Measurements from ENCODE around the gene SPTLC1. TPM values are rescaled to one million over a fixed set of nuclear protein-coding genes. Genes with fewer than 3 reads are reported as not detected.
"Not testable (repeated sequence)": the region's sequence is repeated elsewhere in the genome, so short reads cannot be mapped to it uniquely, and the experiment has no call there.

The SPTLC1 gene
- polyA plus RNA-seq, 3 donors from 2014 or later, result 33.0 to 51.3 (median 39.5) TPM

GRCh38 chr9:92133949-92134604, 18.9 kb upstream of the SPTLC1 start:
- Mint-ChIP-seq H3K4me1 (peaks cover 22 to 24% of the 10 kb centered on the region in 2 donors), H3K4me3 (peak overlapping the region in 4 of 5 donors; percentile 40 to 73 (median 53)), H3K36me3 (peaks cover 0 to 4% (median 0%) of the 10 kb centered on the region in 3 donors), H3K27me3 (ENCODE audit: low read depth in 3 of 3) (peaks cover 2 to 17% (median 8%) of the 10 kb centered on the region in 3 donors), H3K27ac (peak overlapping the region in 2 of 6 donors; percentile 5 to 24), H3K9me3 (no peaks in the 10 kb centered on the region)
- peak; percentile 59 to 68 (median 66) for DNase-seq

GRCh38 chr9:92132913-92133312, 17.7 kb upstream of the SPTLC1 start:
- H3K4me3 Mint-ChIP-seq, result peak overlapping the region in 4 of 5 donors; percentile 22 to 76 (median 54)
- not testable (repeated sequence) for H3K36me3 Mint-ChIP-seq, H3K9me3 Mint-ChIP-seq
- peak in 2 of 3 donors; percentile 39 to 42 for DNase-seq
- peaks cover 22 to 24% of the 10 kb centered on the region in 2 donors for H3K4me1 Mint-ChIP-seq
- H3K27ac Mint-ChIP-seq, result peak overlapping the region in 4 of 6 donors; percentile 55 to 77 (median 57)
- H3K27me3 Mint-ChIP-seq (ENCODE audit: low read depth in 3 of 3), result peaks cover 2 to 17% (median 5%) of the 10 kb centered on the region in 3 donors

- Mint-ChIP-seq H3K27me3 (ENCODE audit: low read depth in 3 of 3) (peaks cover 2 to 17% (median 5%) of the 10 kb centered on the region in 3 donors), H3K9me3 (no peaks in the 10 kb centered on the region), H3K36me3 (peaks cover 0 to 4% (median 0%) of the 10 kb centered on the region in 3 donors), H3K4me3 (peak overlapping the region in 4 of 5 donors; percentile 3 to 76 (median 41)), H3K4me1 (peaks cover 22 to 24% of the 10 kb centered on the region in 2 donors), H3K27ac (peak overlapping the region in 3 of 6 donors; percentile 14 to 77 (median 55))
- peak in 2 of 3 donors; percentile 26 to 36 for DNase-seq
Observed at GRCh38 chr9:92132501-92132900, 17.3 kb upstream of the SPTLC1 start.

- H3K27ac Mint-ChIP-seq, result no peak overlapping the region
- no peaks in the 10 kb centered on the region for H3K36me3 Mint-ChIP-seq
- no peak for DNase-seq
- no peaks in the 10 kb centered on the region for H3K9me3 Mint-ChIP-seq
- no peaks in the 10 kb centered on the region for H3K4me1 Mint-ChIP-seq
- H3K27me3 Mint-ChIP-seq (ENCODE audit: low read depth in 3 of 3), result peaks cover 3 to 4% (median 4%) of the 10 kb centered on the region in 3 donors
- H3K4me3 Mint-ChIP-seq, result no peak overlapping the region
Observed at GRCh38 chr9:92122800-92123199, 7.6 kb upstream of the SPTLC1 start.

- no peaks in the 10 kb centered on the region for H3K36me3 Mint-ChIP-seq
- no peaks in the 10 kb centered on the region for H3K9me3 Mint-ChIP-seq
- no peak for DNase-seq
- H3K4me1 Mint-ChIP-seq, result no peaks in the 10 kb centered on the region
- peaks cover 3 to 4% (median 4%) of the 10 kb centered on the region in 3 donors for H3K27me3 Mint-ChIP-seq (ENCODE audit: low read depth in 3 of 3)
- H3K27ac Mint-ChIP-seq, result no peak overlapping the region
- no peak overlapping the region for H3K4me3 Mint-ChIP-seq
Observed at GRCh38 chr9:92122061-92122460, 6.8 kb upstream of the SPTLC1 start.

GRCh38 chr9:92121265-92121664, 6.1 kb upstream of the SPTLC1 start:
- H3K4me3 Mint-ChIP-seq, result no peak overlapping the region
- H3K36me3 Mint-ChIP-seq, result no peaks in the 10 kb centered on the region
- peaks cover 1 to 8% of the 10 kb centered on the region in 2 donors for H3K4me1 Mint-ChIP-seq
- DNase-seq, result no peak
- peaks cover 3 to 4% (median 4%) of the 10 kb centered on the region in 3 donors for H3K27me3 Mint-ChIP-seq (ENCODE audit: low read depth in 3 of 3)
- H3K9me3 Mint-ChIP-seq, result no peaks in the 10 kb centered on the region
- no peak overlapping the region for H3K27ac Mint-ChIP-seq

- Mint-ChIP-seq H3K27ac (no peak overlapping the region), H3K4me3 (no peak overlapping the region), H3K4me1 (peaks cover 9 to 16% of the 10 kb centered on the region in 2 donors), H3K36me3 (peaks cover 0 to 3% (median 0%) of the 10 kb centered on the region in 3 donors), H3K9me3 (no peaks in the 10 kb centered on the region), H3K27me3 (ENCODE audit: low read depth in 3 of 3) (peaks cover 7 to 11% (median 11%) of the 10 kb centered on the region in 3 donors)
- DNase-seq, result no peak
Observed at GRCh38 chr9:92120138-92120537, 4.9 kb upstream of the SPTLC1 start.

- Mint-ChIP-seq H3K9me3 (no peaks in the 10 kb centered on the region), H3K36me3 (peaks cover 0 to 3% (median 0%) of the 10 kb centered on the region in 3 donors), H3K27ac (no peak overlapping the region), H3K4me3 (no peak overlapping the region), H3K27me3 (ENCODE audit: low read depth in 3 of 3) (peaks cover 9 to 14% (median 12%) of the 10 kb centered on the region in 3 donors), H3K4me1 (peaks cover 11 to 20% of the 10 kb centered on the region in 2 donors)
- DNase-seq, result no peak
Observed at GRCh38 chr9:92119586-92119985, 4.4 kb upstream of the SPTLC1 start.

GRCh38 chr9:92108122-92108521, 7.1 kb downstream of the SPTLC1 start:
- H3K27me3 Mint-ChIP-seq (ENCODE audit: low read depth in 3 of 3), result peaks cover 0 to 2% (median 0%) of the 10 kb centered on the region in 3 donors
- peaks cover 0 to 34% (median 13%) of the 10 kb centered on the region in 3 donors for H3K36me3 Mint-ChIP-seq
- H3K4me1 Mint-ChIP-seq, result peaks cover 13 to 36% of the 10 kb centered on the region in 2 donors
- H3K9me3 Mint-ChIP-seq, result no peaks in the 10 kb centered on the region
- no peak for DNase-seq
- no peak overlapping the region for H3K4me3 Mint-ChIP-seq
- H3K27ac Mint-ChIP-seq, result no peak overlapping the region

- not testable (repeated sequence) for H3K4me3 Mint-ChIP-seq; H3K9me3 Mint-ChIP-seq; H3K27me3 Mint-ChIP-seq (ENCODE audit: low read depth in 3 of 3); DNase-seq; H3K27ac Mint-ChIP-seq
- H3K4me1 Mint-ChIP-seq, result peaks cover 6 to 34% of the 10 kb centered on the region in 2 donors
- peaks cover 8 to 26% (median 13%) of the 10 kb centered on the region in 3 donors for H3K36me3 Mint-ChIP-seq
Observed at GRCh38 chr9:92105446-92106225, 9.6 kb downstream of the SPTLC1 start.

GRCh38 chr9:92103601-92104000, 11.6 kb downstream of the SPTLC1 start:
- Mint-ChIP-seq H3K36me3 (peaks cover 8 to 26% (median 13%) of the 10 kb centered on the region in 3 donors), H3K4me1 (peaks cover 13 to 40% of the 10 kb centered on the region in 2 donors)
- H3K27ac Mint-ChIP-seq; H3K4me3 Mint-ChIP-seq; H3K9me3 Mint-ChIP-seq; H3K27me3 Mint-ChIP-seq (ENCODE audit: low read depth in 3 of 3); DNase-seq: not testable (repeated sequence)

GRCh38 chr9:92100237-92100911, 14.8 kb downstream of the SPTLC1 start:
- peaks cover 0 to 9% (median 0%) of the 10 kb centered on the region in 3 donors for H3K27me3 Mint-ChIP-seq (ENCODE audit: low read depth in 3 of 3)
- H3K4me3 Mint-ChIP-seq, result no peak overlapping the region
- H3K9me3 Mint-ChIP-seq, result no peaks in the 10 kb centered on the region
- peaks cover 7 to 14% (median 8%) of the 10 kb centered on the region in 3 donors for H3K36me3 Mint-ChIP-seq
- DNase-seq, result no peak
- no peak overlapping the region for H3K27ac Mint-ChIP-seq
- peaks cover 20 to 51% of the 10 kb centered on the region in 2 donors for H3K4me1 Mint-ChIP-seq

GRCh38 chr9:92098638-92099037, 16.6 kb downstream of the SPTLC1 start:
- H3K36me3 Mint-ChIP-seq, result peaks cover 7 to 16% (median 12%) of the 10 kb centered on the region in 3 donors
- no peak for DNase-seq
- peak overlapping the region in 3 of 6 donors; percentile 54 to 73 (median 64) for H3K27ac Mint-ChIP-seq
- H3K4me3 Mint-ChIP-seq, result peak overlapping the region in 3 of 5 donors; percentile 65 to 86 (median 83)
- peaks cover 33 to 68% of the 10 kb centered on the region in 2 donors for H3K4me1 Mint-ChIP-seq
- H3K27me3 Mint-ChIP-seq (ENCODE audit: low read depth in 3 of 3), result peaks cover 0 to 9% (median 0%) of the 10 kb centered on the region in 3 donors
- H3K9me3 Mint-ChIP-seq, result no peaks in the 10 kb centered on the region
